IMR-90 (cell line): ENCODE data around the gene SH3BP5. TPM values are rescaled to one million over a fixed set of nuclear protein-coding genes. Genes with fewer than 3 reads are reported as not detected.

Experiments
- ATAC-seq: fragments of 200-7000 bp; cut with Tn5 transposase; 2 replicates; pipeline ENCODE4 v1.9.1; 2020; ENCODE audit warnings: low read depth, mild to moderate bottlenecking, moderate library complexity
- BruUV-seq: library from RNA; stranded (reverse); fragments of 400-500 nt; replicated peaks from 2 replicates; lab custom pipeline; 2021; lab: Mats Ljungman, UMichigan
- CTCF ChIA-PET: fragments of 300-600 bp; formaldehyde crosslinking; extraction: SDS; loops from one replicate; lab custom pipeline; 2021; ENCODE audit warnings: antibody characterized with exemption; lab: Yijun Ruan, JAX
- POLR2A ChIA-PET: fragments of 300-600 bp; sonication (Branson Sonifier 250); formaldehyde crosslinking; loops from one replicate; lab custom pipeline; 2022; ENCODE audit warnings: antibody characterized with exemption; ENCODE audit not compliant: unreplicated experiment; lab: Charles Lee
- DNase-seq: peaks from one replicate; pipeline ENCODE4 v3.0.0; 2013
- H2AFZ ChIP-seq: replicated peaks from 2 replicates; pipeline ENCODE3; 2013; ENCODE audit warnings: low read length, mild to moderate bottlenecking; ENCODE audit not compliant: poor library complexity
- H2AK5ac ChIP-seq: 2 replicates; pipeline ENCODE4 v1.6.1; 2013; ENCODE audit warnings: low read depth, low read length, inconsistent platforms
- H2AK9ac ChIP-seq: replicated peaks from 2 replicates; pipeline ENCODE3; 2013; ENCODE audit warnings: mild to moderate bottlenecking, low read depth, low read length, moderate library complexity; ENCODE audit not compliant: poor library complexity
- H2BK120ac ChIP-seq: 2 replicates; pipeline ENCODE4 v1.6.1; 2013; ENCODE audit warnings: low read depth, low read length, inconsistent platforms
- H2BK15ac ChIP-seq: 3 replicates; pipeline ENCODE4 v1.6.1; 2013; ENCODE audit warnings: low read depth, low read length, inconsistent platforms
- H2BK20ac ChIP-seq: 2 replicates; pipeline ENCODE4 v1.6.1; 2013; ENCODE audit warnings: low read depth, mild to moderate bottlenecking, inconsistent platforms, low read length, moderate library complexity
- H2BK5ac ChIP-seq: 2 replicates; pipeline ENCODE4 v1.6.1; 2013; ENCODE audit warnings: mild to moderate bottlenecking, low read depth, low read length, inconsistent platforms; ENCODE audit not compliant: poor library complexity, severe bottlenecking
- H3K14ac ChIP-seq: replicated peaks from 2 replicates; pipeline ENCODE4 v1.6.1; 2013; ENCODE audit warnings: low read depth, low read length, inconsistent platforms
- H3K18ac ChIP-seq: 2 replicates; pipeline ENCODE4 v1.6.1; 2013; ENCODE audit warnings: low read depth, low read length, control low read depth
- H3K23ac ChIP-seq: 2 replicates; pipeline ENCODE4 v1.6.1; 2013; ENCODE audit warnings: low read depth, low read length, inconsistent platforms
- H3K27ac ChIP-seq: 2 replicates; pipeline ENCODE4 v1.5.1; 2013; ENCODE audit warnings: mild to moderate bottlenecking, control low read depth, low read length; ENCODE audit not compliant: insufficient read depth
- H3K27me3 ChIP-seq: 2 replicates; pipeline ENCODE4 v1.6.1; 2013; ENCODE audit warnings: low read length; ENCODE audit not compliant: control insufficient read depth, insufficient read depth
- H3K36me3 ChIP-seq: 2 replicates; pipeline ENCODE4 v1.6.1; 2013; ENCODE audit warnings: low read length, mixed read lengths; ENCODE audit not compliant: control insufficient read depth, insufficient read depth
- H3K4ac ChIP-seq: 2 replicates; pipeline ENCODE4 v1.6.1; 2013; ENCODE audit warnings: low read depth, low read length, inconsistent platforms
- H3K4me1 ChIP-seq: 2 replicates; pipeline ENCODE4 v1.6.1; 2013; ENCODE audit warnings: low read length, mixed read lengths; ENCODE audit not compliant: control insufficient read depth, insufficient read depth
- H3K4me2 ChIP-seq: 2 replicates; pipeline ENCODE4 v1.6.1; 2013; ENCODE audit warnings: low read depth, mild to moderate bottlenecking, control low read depth, low read length, moderate library complexity
- H3K4me3 ChIP-seq: 2 replicates; pipeline ENCODE4 v1.5.1; 2013; ENCODE audit warnings: low read depth, mild to moderate bottlenecking, control low read depth, low read length, moderate library complexity; ENCODE audit not compliant: insufficient read depth
- H3K56ac ChIP-seq: 2 replicates; pipeline ENCODE4 v1.6.1; 2013; ENCODE audit warnings: low read length, inconsistent platforms; ENCODE audit not compliant: insufficient read depth; ENCODE audit errors: extremely low read depth
- H3K79me1 ChIP-seq, 2 experiments: 2 replicates each; pipeline ENCODE4 v1.6.1; 2013; ENCODE audit warnings: low read length in 2 of 2, inconsistent platforms in 1 of 2, low read depth in 1 of 2
- H3K9ac ChIP-seq: 2 replicates; pipeline ENCODE4 v1.6.1; 2013; ENCODE audit warnings: low read depth, low read length, control low read depth
- H3K9me1 ChIP-seq: 2 replicates; pipeline ENCODE4 v1.6.1; 2013; ENCODE audit warnings: low read length, inconsistent platforms; ENCODE audit not compliant: insufficient read depth
- H3K9me3 ChIP-seq: 2 replicates; pipeline ENCODE4 v1.6.1; 2013; ENCODE audit warnings: low read length; ENCODE audit not compliant: control insufficient read depth, insufficient read depth
- H4K20me1 ChIP-seq: 2 replicates; pipeline ENCODE4 v1.6.1; 2013; ENCODE audit warnings: low read length, inconsistent platforms; ENCODE audit not compliant: insufficient read depth
- H4K5ac ChIP-seq: 2 replicates; pipeline ENCODE4 v1.6.1; 2013; ENCODE audit warnings: mild to moderate bottlenecking, low read depth, low read length, control low read depth
- H4K8ac ChIP-seq, 2 experiments: 2 replicates each; pipeline ENCODE4 v1.6.1; 2013; ENCODE audit warnings: low read depth in 2 of 2, low read length in 2 of 2, control low read depth in 1 of 2, inconsistent platforms in 1 of 2
- H4K91ac ChIP-seq: 2 replicates; pipeline ENCODE4 v1.6.1; 2013; ENCODE audit warnings: low read depth, low read length, inconsistent platforms; ENCODE audit not compliant: insufficient read depth
- CEBPB ChIP-seq: IDR thresholded peaks from 2 replicates; pipeline ENCODE4 v1.6.1; 2012; ENCODE audit warnings: low read depth, low read length, improper control_type of control experiment
- CHD1 ChIP-seq: IDR thresholded peaks from 2 replicates; pipeline ENCODE4 v1.6.1; 2012; ENCODE audit warnings: low read depth, low read length, improper control_type of control experiment
- FOS ChIP-seq: fragments of 150-350 bp; IDR thresholded peaks from 2 replicates; pipeline ENCODE4 v1.6.1; 2016; ENCODE audit warnings: low read depth, low read length
- MAZ ChIP-seq: IDR thresholded peaks from 2 replicates; pipeline ENCODE4 v1.6.1; 2012; ENCODE audit warnings: low read depth, mild to moderate bottlenecking, low read length, improper control_type of control experiment, moderate library complexity, borderline replicate concordance
- MXI1 ChIP-seq: IDR thresholded peaks from 2 replicates; pipeline ENCODE4 v1.6.1; 2012; ENCODE audit warnings: low read depth, mild to moderate bottlenecking, low read length, moderate library complexity, borderline replicate concordance
- NFE2L2 ChIP-seq: fragments of 150-350 bp; IDR thresholded peaks from 2 replicates; pipeline ENCODE4 v1.6.1; 2016; ENCODE audit warnings: low read depth, mild to moderate bottlenecking, low read length
- RAD21 ChIP-seq: IDR thresholded peaks from 2 replicates; pipeline ENCODE4 v1.6.1; 2012; ENCODE audit warnings: low read length, improper control_type of control experiment
- RCOR1 ChIP-seq: IDR thresholded peaks from 2 replicates; pipeline ENCODE4 v1.6.1; 2012; ENCODE audit warnings: mild to moderate bottlenecking, low read length, improper control_type of control experiment; ENCODE audit not compliant: insufficient replicate concordance
- RFX5 ChIP-seq: IDR thresholded peaks from 2 replicates; pipeline ENCODE4 v1.8.0; 2012; ENCODE audit warnings: low read depth, mild to moderate bottlenecking, low read length, moderate library complexity
- SMC3 ChIP-seq: fragments of 150-350 bp; IDR thresholded peaks from 2 replicates; pipeline ENCODE4 v1.6.1; 2016; ENCODE audit warnings: low read depth, mild to moderate bottlenecking, antibody characterized with exemption, low read length, moderate library complexity
- WGBS, 2 experiments: methylation state at CpG; one replicate each; pipeline versions ENCODE4 v1.1.5 to v1.1.7; 2013; ENCODE audit warnings: missing lambda C conversion rate in 2 of 2; ENCODE audit not compliant: insufficient read length in 1 of 2; ENCODE audit errors: extremely low coverage in 2 of 2; 5-methylcytosine and 5-hydroxymethylcytosine counted together
- dilution Hi-C: fragments of 300-500 bp; cut with HindIII; formaldehyde crosslinking; loops from one replicate; pipeline ENCODE4 v1.14.3; 2018; ENCODE audit warnings: low sequenced_read_pairs; ENCODE audit not compliant: unreplicated experiment
- in situ Hi-C: fragments of 300-500 bp; cut with MboI; formaldehyde crosslinking; loops from 3 replicates; pipeline ENCODE4 v1.14.3; 2019; ENCODE audit warnings: low sequenced_read_pairs, inconsistent platforms, mixed read lengths
- intact Hi-C: fragments of 100-400 bp; cut with micrococcal nuclease; formaldehyde crosslinking; loops from 2 replicates; pipeline ENCODE4 v1.10.0; 2022
- polyA plus RNA-seq, 3 experiments: library from polyadenylated mRNA; depleted of rRNA; stranded (reverse); fragments of >200 nt; gene quantifications; 2 replicates each; pipeline ENCODE4 v1.2.3, GENCODE V29; 2012; ENCODE audit warnings: low replicate concordance in 1 of 3
- total RNA-seq: library from RNA; depleted of rRNA; stranded (reverse); fragments of >200 nt; gene quantifications from 2 replicates; pipeline ENCODE4 v1.2.3, GENCODE V29; 2012
- TF ChIP-seq, protein P1 (sequence below): fragments of 150-350 bp; IDR thresholded peaks from 2 replicates; pipeline ENCODE4 v1.6.1; 2016; ENCODE audit warnings: low read depth, mild to moderate bottlenecking, low read length, moderate library complexity, borderline replicate concordance
- TF ChIP-seq, protein P2 (sequence below): fragments of 150-350 bp; IDR thresholded peaks from 2 replicates; pipeline ENCODE4 v1.6.1; 2017; ENCODE audit warnings: mild to moderate bottlenecking, antibody characterized with exemption, low read length, low read depth
- TF ChIP-seq, protein P3 (sequence below): conservative IDR thresholded peaks from 2 replicates; pipeline ENCODE4 v1.5.1; 2012; ENCODE audit warnings: mild to moderate bottlenecking, low read depth, low read length, improper control_type of control experiment

SH3BP5 gene
- total and polyA plus RNA-seq, 2 of the 4 experiments (the other 2 are of a cell fraction), result 14.0 to 23.5 TPM

DNA sequence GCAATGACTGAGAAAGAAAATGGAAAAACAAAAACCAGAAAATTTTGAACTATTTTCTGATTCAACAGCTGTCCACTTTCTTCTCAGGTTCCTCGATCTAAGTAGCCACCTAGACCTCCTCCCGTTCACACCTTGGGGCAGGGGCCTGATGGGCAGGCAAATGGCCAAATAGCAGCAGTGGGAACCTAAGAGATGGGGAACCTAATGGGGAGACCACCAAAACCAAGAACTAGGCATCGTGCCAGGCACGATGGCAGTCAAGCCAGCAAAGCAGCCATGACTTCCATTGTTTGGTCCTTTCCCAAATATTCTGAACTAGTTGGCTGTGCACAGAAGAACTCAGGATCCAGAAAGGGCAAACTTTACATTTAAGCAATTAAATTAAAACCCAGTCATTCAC is 69.3 kb downstream of the SH3BP5 start:
- Histone ChIP-seq H3K4ac (no peak overlapping the region), H2BK20ac (no peak overlapping the region), H4K5ac (no peak overlapping the region), H2AK9ac (no peak overlapping the region), H3K27ac (no peak overlapping the region), H3K36me3 (peaks cover 16% of the 10 kb centered on the region), H3K18ac (no peak overlapping the region), H3K23ac (no peak overlapping the region), H4K8ac (no peak overlapping the region), H2BK120ac (no peak overlapping the region), H2BK5ac (no peak overlapping the region), H2AK5ac (no peak overlapping the region), H3K4me2 (no peak overlapping the region), H4K20me1 (no peaks in the 10 kb centered on the region), H3K9ac (no peak overlapping the region), H3K4me3 (no peak overlapping the region), H3K4me1 (peaks cover 2% of the 10 kb centered on the region; the same call in 1 of the 2 replicates), H2BK15ac (no peak overlapping the region), H3K9me3 (no peaks in the 10 kb centered on the region), H3K14ac (no peak overlapping the region), H3K27me3 (no peaks in the 10 kb centered on the region), H4K91ac (no peak overlapping the region), H3K9me1 (peaks cover 4% of the 10 kb centered on the region; the same call in 1 of the 2 replicates), H2AFZ (no peak overlapping the region), H3K56ac (no peak overlapping the region), H3K79me1 (0 out of 4 replicates have a peak, but pooled peaks cover 0 to 2% of the 10 kb centered on the region in 2 experiments)
- TF ChIP-seq RCOR1 (no peak), RAD21 (no peak), FOS (no peak), MAZ (no peak), CHD1 (no peak), MXI1 (no peak), SMC3 (no peak), CEBPB (no peak), RFX5 (no peak), NFE2L2 (no peak)
- TF ChIP-seq, protein P1, sequence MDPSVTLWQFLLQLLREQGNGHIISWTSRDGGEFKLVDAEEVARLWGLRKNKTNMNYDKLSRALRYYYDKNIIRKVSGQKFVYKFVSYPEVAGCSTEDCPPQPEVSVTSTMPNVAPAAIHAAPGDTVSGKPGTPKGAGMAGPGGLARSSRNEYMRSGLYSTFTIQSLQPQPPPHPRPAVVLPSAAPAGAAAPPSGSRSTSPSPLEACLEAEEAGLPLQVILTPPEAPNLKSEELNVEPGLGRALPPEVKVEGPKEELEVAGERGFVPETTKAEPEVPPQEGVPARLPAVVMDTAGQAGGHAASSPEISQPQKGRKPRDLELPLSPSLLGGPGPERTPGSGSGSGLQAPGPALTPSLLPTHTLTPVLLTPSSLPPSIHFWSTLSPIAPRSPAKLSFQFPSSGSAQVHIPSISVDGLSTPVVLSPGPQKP, result no peak
- TF ChIP-seq, protein P2, sequence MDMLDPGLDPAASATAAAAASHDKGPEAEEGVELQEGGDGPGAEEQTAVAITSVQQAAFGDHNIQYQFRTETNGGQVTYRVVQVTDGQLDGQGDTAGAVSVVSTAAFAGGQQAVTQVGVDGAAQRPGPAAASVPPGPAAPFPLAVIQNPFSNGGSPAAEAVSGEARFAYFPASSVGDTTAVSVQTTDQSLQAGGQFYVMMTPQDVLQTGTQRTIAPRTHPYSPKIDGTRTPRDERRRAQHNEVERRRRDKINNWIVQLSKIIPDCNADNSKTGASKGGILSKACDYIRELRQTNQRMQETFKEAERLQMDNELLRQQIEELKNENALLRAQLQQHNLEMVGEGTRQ, result no peak
- TF ChIP-seq, protein P3, sequence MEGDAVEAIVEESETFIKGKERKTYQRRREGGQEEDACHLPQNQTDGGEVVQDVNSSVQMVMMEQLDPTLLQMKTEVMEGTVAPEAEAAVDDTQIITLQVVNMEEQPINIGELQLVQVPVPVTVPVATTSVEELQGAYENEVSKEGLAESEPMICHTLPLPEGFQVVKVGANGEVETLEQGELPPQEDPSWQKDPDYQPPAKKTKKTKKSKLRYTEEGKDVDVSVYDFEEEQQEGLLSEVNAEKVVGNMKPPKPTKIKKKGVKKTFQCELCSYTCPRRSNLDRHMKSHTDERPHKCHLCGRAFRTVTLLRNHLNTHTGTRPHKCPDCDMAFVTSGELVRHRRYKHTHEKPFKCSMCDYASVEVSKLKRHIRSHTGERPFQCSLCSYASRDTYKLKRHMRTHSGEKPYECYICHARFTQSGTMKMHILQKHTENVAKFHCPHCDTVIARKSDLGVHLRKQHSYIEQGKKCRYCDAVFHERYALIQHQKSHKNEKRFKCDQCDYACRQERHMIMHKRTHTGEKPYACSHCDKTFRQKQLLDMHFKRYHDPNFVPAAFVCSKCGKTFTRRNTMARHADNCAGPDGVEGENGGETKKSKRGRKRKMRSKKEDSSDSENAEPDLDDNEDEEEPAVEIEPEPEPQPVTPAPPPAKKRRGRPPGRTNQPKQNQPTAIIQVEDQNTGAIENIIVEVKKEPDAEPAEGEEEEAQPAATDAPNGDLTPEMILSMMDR, result no peak
- ChIA-PET CTCF (interaction anchor here (1.1 kb wide), 1 partner anchor 142 kb away, joined by 4 read pairs; no protein-coding TSS in a partner anchor), POLR2A (no interaction called here)
- no TSS peak for BruUV-seq
- whole genome bisulfite sequencing, 2 experiments, result 94% methylated on average over 2 of the region's 4 CpGs; no CpG with 5 or more reads in 1 of the 2 experiments
- in situ Hi-C loops, result no loop called here
- DNase-seq (no peak), ATAC-seq (no peak)
- intact Hi-C loops, result no loop called here
- dilution Hi-C loops, result no loop called here
